HEK293T (cell line): Measurements from ENCODE around the gene SORT1.

Source experiments
- ARNT ChIP-seq: fragments of 450-650 bp; IDR thresholded peaks from 2 replicates; pipeline ENCODE4 v1.6.1; 2017; ENCODE audit warnings: mild to moderate bottlenecking
- CTBP1 ChIP-seq: fragments of 450-650 bp; IDR thresholded peaks from 2 replicates; pipeline ENCODE4 v1.6.1; 2016; ENCODE audit warnings: borderline replicate concordance
- ELF4 ChIP-seq: fragments of 450-650 bp; IDR thresholded peaks from 2 replicates; pipeline ENCODE4 v1.6.1; 2017; ENCODE audit warnings: antibody characterized with exemption
- FOXA1 ChIP-seq: fragments of 450-650 bp; IDR thresholded peaks from 2 replicates; pipeline ENCODE4 v1.6.1; 2016; ENCODE audit warnings: mild to moderate bottlenecking
- FOXM1 ChIP-seq: fragments of 450-650 bp; IDR thresholded peaks from 2 replicates; pipeline ENCODE4 v1.6.1; 2017; ENCODE audit warnings: mild to moderate bottlenecking, borderline replicate concordance
- HDGF ChIP-seq: fragments of 450-650 bp; IDR thresholded peaks from 2 replicates; pipeline ENCODE4 v1.6.1; 2017; ENCODE audit warnings: antibody characterized with exemption, borderline replicate concordance
- L3MBTL2 ChIP-seq: fragments of 450-650 bp; conservative IDR thresholded peaks from 2 replicates; pipeline ENCODE4 v1.6.1; 2016; ENCODE audit warnings: mild to moderate bottlenecking
- LEF1 ChIP-seq: fragments of 450-650 bp; IDR thresholded peaks from 2 replicates; pipeline ENCODE4 v1.6.1; 2017; ENCODE audit warnings: mild to moderate bottlenecking, borderline replicate concordance
- NFRKB ChIP-seq: fragments of 450-650 bp; IDR thresholded peaks from 2 replicates; pipeline ENCODE4 v1.6.1; 2016; ENCODE audit warnings: mild to moderate bottlenecking, moderate library complexity
- PKNOX1 ChIP-seq: fragments of 450-650 bp; IDR thresholded peaks from 2 replicates; pipeline ENCODE4 v1.6.1; 2016
- SUZ12 ChIP-seq: fragments of 450-650 bp; IDR thresholded peaks from 2 replicates; pipeline ENCODE4 v1.6.1; 2016; ENCODE audit warnings: mild to moderate bottlenecking
- TARDBP ChIP-seq: fragments of 450-650 bp; IDR thresholded peaks from 2 replicates; pipeline ENCODE4 v1.6.1; 2016
- ZNF384 ChIP-seq: fragments of 450-650 bp; IDR thresholded peaks from 2 replicates; pipeline ENCODE4 v1.6.1; 2016

GRCh38 chr1:109283748-109284600 lies 113.7 kb downstream of the SORT1 start:
- no peak for TF ChIP-seq FOXM1
- no peak for TF ChIP-seq HDGF
- no peak for TF ChIP-seq TARDBP
- no peak for TF ChIP-seq ELF4
- TF ChIP-seq FOXA1 = no peak
- no peak for TF ChIP-seq LEF1
- TF ChIP-seq CTBP1 = no peak
- no peak for TF ChIP-seq ARNT
- no peak for TF ChIP-seq NFRKB
- no peak for TF ChIP-seq ZNF384
- TF ChIP-seq PKNOX1 = no peak
- TF ChIP-seq SUZ12 = no peak
- TF ChIP-seq L3MBTL2 = no peak
